Measurements from ENCODE around the gene HLA-DPA1.
"Not testable (repeated sequence)": the region's sequence is repeated elsewhere in the genome, so short reads cannot be mapped to it uniquely, and the experiment has no call there.

HLA-DPA1 gene

GRCh38 chr6:33104887-33105286 lies 31.4 kb upstream of the HLA-DPA1 start:
- DNase-seq (ENCODE audit: insufficient read length, low spot score) (no peak), FAIRE-seq (no peak)
- TF ChIP-seq CTCF (IDR thresholded peaks at IDR 0.05; ENCODE audit: insufficient read depth, missing control alignments) = no peak

DNA sequence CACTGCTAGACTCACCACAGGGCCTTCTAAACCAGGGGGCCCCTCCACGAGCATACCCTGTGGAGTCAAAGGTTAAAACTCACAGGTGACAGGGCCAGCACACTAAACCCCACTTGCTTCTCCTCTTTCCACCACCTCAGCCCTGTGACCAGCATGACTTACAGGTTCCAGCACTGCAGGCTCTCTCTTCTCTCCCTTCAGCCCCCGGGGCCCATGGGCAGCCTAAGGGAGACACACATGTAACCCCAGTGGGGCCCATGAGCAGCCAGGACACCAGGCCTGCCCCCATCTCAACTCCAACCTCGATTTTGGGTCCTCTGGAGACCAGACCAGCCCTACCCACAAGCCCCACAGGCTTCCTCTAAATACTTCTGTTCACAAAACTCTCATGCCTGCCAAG lies 30.3 kb upstream of the HLA-DPA1 start:
- DNase-seq (ENCODE audit: insufficient read length, low spot score) (no peak), FAIRE-seq (no peak)

DNA sequence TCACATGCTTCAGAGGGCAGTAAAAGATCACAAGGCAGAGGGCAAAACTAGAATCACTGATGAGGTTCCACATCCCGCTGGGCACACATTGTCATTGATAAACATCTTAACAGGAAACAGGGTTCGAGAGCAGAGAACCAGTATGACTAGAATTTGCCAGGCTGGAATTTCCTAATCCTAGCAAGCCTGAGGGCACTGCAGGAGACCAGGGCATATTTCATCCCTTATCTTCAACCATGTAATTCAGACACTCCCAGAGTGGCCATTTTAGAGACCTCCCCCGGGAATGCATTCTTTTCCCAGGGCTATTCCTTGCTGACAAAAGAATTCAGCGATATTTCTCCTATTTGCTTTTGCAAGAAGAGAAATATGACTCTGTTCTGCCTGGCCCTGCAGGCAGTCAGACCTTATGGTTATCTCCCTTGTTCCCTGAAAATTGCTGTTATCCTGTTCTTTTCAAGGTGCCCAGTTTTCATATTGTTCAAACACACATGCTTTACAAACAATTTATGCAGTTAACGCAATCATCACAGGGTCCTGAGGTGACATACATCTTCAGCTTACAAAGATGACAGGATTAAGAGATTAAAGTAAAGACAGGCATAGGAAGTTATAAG lies 27.8 kb upstream of the HLA-DPA1 start:
- not testable (repeated sequence) for FAIRE-seq; DNase-seq (ENCODE audit: insufficient read length, low spot score)

More for the DNA sequence above, 30.3 kb upstream of the HLA-DPA1 start:
- TF ChIP-seq CTCF (IDR thresholded peaks at IDR 0.05; ENCODE audit: insufficient read depth, missing control alignments) = no peak

- no peak for FAIRE-seq
- no peak for TF ChIP-seq CTCF (IDR thresholded peaks at IDR 0.05; ENCODE audit: insufficient read depth, missing control alignments)
- DNase-seq (ENCODE audit: insufficient read length, low spot score) = no peak
These were observed 22.2 kb upstream of the HLA-DPA1 start for GRCh38 chr6:33095681-33096080.

DNA sequence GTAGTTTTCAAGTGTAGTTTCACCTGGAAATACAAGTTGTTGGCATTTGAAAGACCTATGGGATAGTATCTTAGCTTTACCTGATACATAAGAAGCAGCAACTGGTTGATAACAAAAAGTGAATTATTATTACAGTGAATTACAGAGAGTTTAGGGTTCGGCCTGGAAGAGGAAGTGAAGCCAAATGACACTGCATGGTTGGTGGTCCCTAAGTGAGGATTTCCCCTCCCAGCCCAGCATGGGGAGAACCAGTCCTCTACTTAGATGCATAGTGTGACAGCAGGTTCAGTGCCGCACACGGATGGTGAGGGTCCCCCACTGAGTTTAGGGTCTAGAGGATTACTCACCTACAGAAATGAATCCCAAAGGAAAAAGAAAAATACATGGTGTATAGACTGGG lies 20.4 kb upstream of the HLA-DPA1 start:
- DNase-seq (ENCODE audit: insufficient read length, low spot score) (no peak), FAIRE-seq (no peak)
- no peak for TF ChIP-seq CTCF (IDR thresholded peaks at IDR 0.05; ENCODE audit: insufficient read depth, missing control alignments)

DNA sequence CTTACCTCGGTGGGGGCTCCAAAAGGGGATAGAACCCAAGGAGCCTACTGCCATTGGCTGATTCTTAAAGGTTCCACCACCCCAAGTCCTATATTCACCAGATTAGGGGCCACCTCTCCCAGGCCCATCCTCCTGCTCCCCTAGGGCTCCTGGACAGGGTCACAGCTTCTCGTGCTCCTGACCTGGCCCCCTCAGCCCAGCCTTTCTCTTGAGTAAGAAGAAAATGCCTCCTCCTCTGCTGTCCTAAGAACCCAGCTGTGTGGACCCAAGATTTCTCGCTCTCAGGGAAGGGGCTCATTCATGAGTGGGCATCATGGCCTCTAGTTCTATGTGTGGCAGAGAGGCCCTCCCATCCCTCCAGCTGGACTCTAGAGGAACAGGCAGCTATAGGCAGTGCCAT lies 18.9 kb upstream of the HLA-DPA1 start:
- DNase-seq (ENCODE audit: insufficient read length, low spot score) (no peak), FAIRE-seq (no peak)
- no peak for TF ChIP-seq CTCF (IDR thresholded peaks at IDR 0.05; ENCODE audit: insufficient read depth, missing control alignments)

GRCh38 chr6:33091957-33092356 lies 18.5 kb upstream of the HLA-DPA1 start:
- FAIRE-seq = no peak
- peak; percentile 21 for TF ChIP-seq CTCF (IDR thresholded peaks at IDR 0.05; ENCODE audit: insufficient read depth, missing control alignments)
- no peak for DNase-seq (ENCODE audit: insufficient read length, low spot score)
